GM12891 (cell line): ENCODE results near the gene GATA6.

Experiments used
- POLR2A ChIP-seq: IDR thresholded peaks from 2 replicates; pipeline ENCODE4 v1.6.1; 2011; ENCODE audit warnings: low read depth, low read length, control low read depth
- POLR2AphosphoS5 ChIP-seq: IDR thresholded peaks from 2 replicates; pipeline ENCODE4 v1.6.1; 2011; ENCODE audit warnings: low read depth, low read length, control low read depth

DNA sequence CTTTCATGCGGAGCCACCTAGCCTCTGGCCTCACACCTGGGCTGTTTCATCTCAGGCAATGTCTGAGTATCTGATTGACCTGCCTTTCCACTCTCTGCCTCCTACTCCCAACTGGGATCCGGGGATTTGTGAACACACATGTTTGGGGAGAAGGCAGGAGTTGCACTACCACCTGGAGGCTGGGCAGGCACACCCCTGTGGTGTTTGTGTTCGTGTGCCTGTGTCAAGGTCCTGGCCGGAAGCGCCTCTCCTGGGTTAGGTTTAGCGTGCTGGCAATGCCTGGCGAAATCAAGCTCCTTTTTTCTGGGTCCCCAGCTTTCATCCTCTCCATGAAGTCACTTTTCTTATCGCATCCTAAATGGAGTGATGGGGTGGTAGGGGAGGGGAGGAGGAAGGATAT, 63.9 kb downstream of the GATA6 start:
- TF ChIP-seq POLR2A (no peak), POLR2AphosphoS5 (no peak)
